SK-N-DZ (cell line): Measurements from ENCODE around the gene C5AR2.
"Not testable (repeated sequence)": the region's sequence is repeated elsewhere in the genome, so short reads cannot be mapped to it uniquely, and the experiment has no call there.

ENCODE experiments used
- DNase-seq: peaks from one replicate; pipeline ENCODE4 v3.0.0-alpha.2; 2015; ENCODE audit warnings: low spot score

Gene C5AR2

DNA sequence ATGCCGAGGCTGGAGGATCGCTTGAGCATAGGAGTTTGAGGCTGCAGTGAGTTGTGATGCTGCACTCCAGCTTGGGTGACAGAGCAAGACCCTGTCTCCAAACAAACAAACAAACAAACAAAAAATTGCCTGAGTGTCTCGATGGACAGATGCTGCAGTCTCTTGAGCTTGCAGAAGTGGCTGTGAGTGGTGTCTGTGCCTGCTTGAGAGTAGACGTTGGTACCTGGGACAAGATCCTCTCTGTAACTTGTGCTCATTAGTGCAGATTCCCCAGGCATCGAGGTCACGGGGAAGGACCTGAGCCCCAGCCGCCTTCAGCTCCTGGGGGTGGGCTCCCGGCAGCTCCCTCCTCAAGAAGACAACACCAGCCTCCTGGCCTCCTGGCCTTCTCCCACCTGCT lies 8.6 kb upstream of the C5AR2 start:
- no peak for DNase-seq

DNA sequence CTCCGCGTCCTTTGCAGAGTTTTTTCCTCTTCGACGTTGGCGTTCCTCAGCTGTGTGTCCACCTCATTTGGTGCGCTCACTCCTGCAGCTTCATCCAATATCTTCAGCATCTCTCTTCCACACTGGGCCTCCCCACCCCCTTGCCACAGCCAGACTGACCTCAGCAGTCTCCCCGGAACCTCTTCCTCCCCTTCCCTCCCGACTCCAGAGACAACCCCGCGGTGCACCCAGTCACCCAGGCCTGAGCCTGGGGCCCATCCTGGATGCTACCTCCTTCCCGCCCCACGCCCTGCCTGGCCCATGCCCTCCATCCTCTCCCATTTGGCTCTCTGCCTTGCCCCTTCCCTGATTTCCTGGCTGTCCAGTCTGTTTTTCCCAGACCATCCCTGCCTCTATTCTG lies 8.1 kb upstream of the C5AR2 start:
- no peak for DNase-seq

DNA sequence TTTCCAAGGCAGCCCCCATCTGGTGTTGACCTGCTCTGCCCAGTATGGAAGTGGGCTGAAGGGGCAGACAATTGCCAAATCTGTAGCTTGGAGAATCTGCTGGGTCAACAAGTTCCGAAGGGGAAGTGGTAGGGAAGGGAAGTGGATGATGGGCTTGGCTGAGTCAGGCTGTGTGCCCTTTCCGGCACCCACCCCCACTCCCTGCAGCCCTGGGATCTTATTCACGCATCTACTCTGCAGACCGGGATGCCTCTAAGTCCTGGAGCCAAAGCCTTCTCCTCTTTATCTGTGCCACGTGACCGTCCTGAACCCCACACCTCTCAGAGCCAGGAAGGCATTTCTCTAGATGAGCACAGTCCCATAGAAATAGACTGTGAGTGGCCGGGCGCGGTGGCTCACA lies 7.5 kb upstream of the C5AR2 start:
- no peak for DNase-seq

DNA sequence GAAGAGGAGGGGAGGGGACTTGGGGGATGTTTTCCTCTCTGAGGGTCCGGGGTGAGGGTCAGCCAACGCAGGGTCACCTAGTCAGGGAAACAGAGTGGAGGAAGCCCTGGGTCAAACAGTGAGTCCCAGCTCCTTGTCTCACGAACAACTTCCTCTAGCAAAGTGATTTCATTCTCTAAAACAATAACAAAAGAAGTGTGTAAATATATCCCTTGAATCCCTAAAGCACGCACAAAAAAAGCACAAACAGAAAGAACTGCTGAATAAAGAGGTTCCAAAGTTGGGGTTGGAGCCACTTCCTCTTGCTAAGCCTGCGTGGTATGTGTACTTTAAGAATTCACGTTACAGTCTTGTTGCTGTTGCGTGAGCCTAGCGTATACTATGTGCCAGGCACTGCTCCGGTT lies 1.5 kb upstream of the C5AR2 start:
- no peak for DNase-seq

DNA sequence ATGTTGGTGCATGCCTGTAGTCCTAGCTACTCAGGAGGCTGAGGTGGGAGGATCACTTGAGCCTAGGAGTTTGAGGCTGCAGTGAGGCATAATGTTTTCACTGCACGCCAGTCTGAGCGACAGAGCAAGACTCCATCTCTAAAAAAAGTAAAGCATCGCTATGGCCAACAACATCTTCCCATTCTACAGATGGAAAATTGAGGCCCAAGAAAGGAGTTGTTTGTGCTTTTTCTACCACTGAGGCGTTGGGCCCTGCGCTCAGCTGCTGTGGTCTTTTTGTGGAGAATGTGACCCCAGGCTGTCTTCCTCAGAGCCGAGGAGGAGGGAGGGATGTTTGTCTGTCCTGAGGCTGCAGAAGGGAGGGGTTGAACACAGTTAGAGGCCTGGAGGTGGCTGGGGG lies 485 bp upstream of the C5AR2 start:
- no peak for DNase-seq

DNA sequence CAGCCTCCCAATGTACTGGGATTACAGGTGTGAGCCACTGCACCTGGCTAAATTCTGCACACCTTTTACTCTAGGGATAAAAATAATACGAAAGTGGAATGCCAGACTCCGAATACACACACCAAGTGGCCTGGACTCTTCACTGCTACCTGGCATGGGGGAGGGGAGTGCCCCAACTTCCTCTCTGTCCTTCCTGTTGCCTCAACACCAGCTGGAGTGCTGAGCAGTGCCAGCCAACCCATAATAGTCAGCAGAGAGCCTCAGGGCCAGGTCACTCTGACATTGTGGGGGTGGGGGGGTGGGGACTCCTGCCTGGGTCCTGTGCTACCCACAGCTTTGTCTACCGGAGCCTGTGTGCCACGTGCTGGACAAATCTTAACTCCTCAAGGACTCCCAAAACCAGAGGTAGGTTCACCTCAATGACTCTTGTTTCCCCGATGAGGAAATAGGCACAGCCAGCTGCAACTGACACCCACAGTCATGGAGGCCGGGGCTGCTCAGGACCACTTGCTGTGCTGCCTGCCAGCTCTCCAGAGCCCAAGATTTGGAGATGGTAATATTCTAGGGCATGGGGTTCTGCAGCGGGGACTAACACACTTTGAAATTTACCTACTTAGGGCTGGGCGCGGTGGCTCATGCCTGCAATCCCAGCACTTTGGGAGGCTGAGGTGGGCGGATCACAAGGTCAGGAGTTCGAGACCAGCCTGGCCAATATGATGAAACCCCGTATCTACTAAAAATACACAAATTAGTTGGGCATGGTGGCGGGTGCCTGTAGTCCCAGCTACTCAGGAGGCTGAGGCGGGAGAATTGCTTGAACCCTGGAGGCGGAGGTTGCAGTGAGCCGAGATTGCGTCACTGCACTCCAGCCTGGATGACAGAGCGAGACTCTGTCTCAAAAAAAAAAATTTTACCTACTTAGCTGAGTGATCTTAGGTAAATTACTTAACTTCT lies 5.1 kb downstream of the C5AR2 start:
- not testable (repeated sequence) for DNase-seq

DNA sequence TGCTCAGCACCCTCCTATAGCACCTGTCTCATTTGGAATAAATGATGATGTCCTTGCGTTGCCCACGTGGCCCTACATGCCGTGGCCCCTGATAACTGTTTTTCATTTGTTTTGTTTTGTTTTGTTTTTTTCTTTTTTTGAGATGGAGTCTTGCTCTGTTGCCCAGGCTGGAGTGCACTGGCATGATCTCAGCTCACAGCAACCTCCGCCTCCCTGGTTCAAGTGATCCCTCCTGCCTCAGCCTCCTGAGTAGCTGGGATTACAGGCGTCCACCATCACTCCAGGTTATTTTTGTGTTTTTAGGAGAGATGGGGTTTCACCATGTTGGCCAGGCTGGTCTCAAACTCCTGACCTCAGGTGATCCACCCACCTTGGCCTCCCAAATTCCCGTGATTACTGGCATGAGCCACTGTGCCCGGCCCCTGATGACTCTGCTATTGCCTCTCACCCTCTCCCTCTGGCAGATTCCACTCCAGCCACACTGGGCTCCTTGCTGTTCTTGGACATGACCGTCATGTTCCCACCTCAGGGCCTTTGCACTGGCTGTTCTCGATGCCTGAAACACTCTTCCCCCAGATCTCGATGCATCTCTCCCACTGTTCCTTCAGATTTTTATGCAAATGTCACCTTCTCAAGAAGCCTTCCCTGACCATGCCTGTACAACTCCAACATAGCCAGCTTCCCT lies 7.4 kb downstream of the C5AR2 start:
- DNase-seq: no peak

DNA sequence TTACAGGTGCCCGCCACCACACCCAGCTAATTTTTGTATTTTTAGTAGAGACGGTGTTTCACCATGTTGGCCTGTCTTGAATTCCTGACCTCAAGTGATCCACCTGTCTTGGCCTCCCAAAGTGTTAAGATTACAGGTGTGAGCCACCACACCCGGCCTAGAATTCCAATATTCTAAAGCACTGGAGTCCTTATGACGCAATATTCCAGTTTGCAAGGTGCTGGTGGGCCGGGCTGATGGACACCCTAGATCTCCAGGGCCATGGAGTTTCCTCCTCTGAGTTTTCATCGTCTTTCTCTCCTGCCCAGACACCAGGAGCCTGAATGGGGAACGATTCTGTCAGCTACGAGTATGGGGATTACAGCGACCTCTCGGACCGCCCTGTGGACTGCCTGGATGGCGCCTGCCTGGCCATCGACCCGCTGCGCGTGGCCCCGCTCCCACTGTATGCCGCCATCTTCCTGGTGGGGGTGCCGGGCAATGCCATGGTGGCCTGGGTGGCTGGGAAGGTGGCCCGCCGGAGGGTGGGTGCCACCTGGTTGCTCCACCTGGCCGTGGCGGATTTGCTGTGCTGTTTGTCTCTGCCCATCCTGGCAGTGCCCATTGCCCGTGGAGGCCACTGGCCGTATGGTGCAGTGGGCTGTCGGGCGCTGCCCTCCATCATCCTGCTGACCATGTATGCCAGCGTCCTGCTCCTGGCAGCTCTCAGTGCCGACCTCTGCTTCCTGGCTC lies 8.7 kb downstream of the C5AR2 start:
- DNase-seq: no peak

DNA sequence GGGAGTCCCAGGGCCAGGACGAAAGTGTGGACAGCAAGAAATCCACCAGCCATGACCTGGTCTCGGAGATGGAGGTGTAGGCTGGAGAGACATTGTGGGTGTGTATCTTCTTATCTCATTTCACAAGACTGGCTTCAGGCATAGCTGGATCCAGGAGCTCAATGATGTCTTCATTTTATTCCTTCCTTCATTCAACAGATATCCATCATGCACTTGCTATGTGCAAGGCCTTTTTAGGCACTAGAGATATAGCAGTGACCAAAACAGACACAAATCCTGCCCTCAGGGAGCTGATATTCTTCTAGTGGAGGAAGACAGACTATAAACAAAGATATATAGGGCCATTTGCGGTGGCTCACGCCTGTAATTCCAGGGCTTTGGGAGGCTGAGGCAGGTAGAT lies 9.8 kb downstream of the C5AR2 start:
- DNase-seq: no peak

DNA sequence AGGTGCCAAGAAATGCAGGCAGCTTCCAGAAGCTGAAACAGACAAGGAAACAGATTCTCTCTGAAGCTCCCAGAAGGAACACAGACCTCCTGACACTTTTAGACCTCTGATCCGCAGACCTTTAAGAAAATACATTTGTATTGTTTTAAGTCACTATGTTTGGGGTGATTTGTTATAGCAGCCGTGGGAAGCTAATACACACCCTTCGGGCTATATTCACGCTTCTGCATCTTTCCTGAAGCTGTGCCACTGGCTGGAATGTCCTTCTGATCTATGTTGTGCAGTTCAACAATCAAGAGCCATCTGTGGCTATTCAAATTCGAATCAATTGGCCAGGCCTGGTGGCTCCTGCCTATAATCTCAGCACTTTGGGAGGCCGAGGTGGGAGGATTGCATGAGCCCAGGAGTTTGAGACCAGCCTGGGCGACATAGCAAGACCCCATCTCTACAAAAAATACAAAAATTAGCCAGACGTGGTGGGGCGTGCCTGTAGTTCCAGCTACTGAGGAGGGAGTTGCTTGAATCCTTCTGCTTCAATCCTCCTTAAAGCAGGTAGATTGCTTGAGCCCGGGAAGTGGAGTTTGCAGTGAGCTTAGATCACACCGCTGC lies 11.3 kb downstream of the C5AR2 start:
- DNase-seq: no peak

DNA sequence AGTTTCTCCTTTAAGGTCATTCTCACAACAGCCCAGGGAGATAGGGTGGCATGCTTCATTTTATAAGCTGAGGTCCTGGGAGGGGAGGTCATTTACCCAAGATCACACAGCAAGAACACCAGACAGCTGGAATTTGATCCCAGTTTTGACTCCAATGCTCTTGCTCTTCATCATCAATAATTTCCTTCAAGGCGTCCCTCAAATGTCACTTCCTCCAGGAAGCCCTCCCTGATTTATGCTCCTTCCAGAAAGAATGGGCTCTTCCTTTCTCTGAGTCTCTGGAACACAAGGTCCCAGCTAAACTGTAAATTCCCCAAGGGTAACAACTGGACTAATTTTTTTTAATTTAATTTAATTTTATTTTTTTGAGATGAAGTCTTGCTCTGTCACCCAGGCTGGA lies 12.4 kb downstream of the C5AR2 start:
- DNase-seq: no peak

DNA sequence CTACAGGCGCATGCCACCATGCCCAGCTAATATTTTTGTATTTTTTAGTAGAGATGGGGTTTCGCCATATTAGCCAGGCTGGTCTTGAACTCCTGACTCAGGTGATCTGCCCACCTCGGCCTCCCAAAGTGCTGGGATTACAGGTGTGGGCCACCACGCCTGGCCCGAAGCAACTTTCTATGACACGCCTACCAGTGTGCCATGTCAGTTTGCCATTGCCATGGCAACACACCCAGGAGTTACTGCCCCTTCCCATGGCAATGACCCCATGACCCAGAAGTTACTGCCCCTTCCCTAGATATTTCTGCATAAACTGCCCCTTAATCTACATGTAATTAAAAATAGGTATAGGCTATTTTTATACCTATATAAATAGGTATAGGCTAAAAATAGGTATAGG lies 14.0 kb downstream of the C5AR2 start:
- DNase-seq: not testable (repeated sequence)

DNA sequence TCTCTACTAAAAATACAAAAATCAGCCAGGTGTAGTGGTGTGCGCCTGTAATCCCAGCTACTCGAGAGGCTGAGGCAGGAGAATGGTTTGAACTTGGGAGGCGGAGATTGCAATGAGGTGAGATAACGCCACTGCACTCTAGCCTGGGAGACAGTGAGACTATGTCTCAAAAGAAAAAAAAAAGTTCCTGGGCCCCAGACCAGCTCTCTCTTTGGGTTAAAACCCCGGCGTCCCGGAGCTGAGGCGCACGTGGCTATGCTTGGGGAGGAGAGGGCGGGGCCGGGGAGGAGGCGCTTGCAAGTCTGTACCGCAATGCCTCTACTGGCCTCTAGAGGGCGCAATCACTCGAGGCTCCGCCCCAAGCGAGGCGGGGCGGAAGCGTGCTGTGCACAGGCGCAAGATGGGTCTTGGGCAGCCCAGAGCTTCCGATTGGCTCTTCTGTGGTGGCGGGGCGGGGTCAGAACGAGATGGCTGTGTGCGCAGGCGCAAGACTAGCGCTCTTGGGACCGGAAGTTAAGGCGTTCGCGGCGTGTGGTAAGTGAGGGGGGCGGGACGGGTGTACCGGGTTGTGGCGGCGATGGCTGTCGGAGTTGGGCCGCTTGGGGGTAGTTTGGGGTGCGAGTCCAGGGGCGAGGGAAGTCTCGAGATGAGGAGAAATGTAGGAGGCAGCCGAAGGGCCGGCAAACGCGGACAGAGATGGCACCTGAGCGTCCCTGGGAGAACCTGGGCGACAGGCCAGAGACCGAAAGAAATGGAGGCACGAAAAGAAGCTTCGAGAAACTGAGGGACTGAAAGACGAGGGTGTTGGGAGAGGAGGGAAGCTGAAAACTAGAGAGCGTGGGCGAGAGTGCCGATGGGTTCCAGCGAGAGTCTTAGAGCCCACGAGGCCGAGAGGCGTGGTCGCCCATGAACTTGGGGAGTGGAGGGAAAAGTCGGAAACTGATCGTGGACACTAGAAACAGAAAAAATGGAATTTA lies 17.1 kb downstream of the C5AR2 start, which contains the start of gene DHX34:
Gene DHX34, plus strand, starts transcription at position 497 of the 977 bp plus-strand sequence. CDS start 3,716 bp downstream, outside the sequence.
- peak; percentile 94 for DNase-seq

DNA sequence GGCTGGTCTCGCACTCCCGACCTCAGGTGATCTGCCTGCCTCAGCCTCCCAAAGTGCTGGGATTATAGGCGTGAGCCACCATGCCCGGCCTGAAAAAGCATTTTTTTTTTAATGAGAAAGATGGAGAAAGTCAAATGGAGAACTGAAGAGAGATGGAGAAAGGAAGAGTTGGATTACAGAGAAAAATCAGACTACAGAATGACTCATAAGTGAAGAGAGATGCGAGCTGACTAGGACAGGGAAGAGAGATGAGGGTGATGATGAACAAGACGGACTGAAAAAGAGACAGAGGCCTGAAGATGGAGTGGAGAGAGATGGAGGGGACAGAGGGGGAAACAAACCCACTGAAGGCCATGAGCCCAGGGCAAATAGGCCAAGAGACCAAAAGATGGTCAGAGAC lies 18.7 kb downstream of the C5AR2 start:
- DNase-seq: no peak

DNA sequence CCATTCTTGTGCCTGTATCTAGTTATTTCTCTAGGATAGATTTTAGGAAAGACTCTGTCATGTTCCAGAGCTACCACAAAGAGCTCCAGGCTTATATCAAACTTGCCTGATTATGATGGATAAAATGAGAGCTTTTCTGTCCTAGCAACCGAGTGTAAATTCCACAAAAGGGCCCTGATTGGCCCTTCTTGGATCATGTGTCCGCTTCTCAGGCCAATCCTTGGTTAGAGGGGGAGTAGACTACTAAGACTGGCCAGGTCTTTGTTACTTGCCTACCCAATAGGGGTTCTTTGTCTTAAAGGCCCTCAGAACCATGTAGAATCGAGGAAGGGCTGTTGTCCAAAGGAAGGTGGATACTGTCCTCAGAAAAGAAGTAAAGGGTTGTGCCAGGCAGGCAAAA lies 19.6 kb downstream of the C5AR2 start:
- DNase-seq: no peak

DNA sequence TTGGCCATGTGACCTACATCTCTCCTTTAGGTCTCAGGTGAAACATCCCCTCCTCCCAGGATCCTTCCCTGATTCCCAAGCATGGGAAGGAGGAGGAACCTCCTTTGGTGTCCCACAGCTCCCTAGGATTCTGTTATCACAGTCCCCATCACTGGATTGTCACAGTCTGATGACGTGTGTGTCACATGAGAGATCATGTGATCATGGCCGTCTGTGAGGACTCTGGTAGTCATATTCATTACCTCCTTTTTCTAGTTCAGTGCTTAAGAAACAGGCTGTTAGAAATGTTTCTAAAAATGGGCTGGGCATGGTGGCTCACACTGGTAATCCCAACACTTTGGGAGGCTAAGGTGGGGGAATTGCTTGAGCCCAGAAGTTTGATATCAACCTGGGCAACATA lies 20.1 kb downstream of the C5AR2 start:
- DNase-seq: no peak

DNA sequence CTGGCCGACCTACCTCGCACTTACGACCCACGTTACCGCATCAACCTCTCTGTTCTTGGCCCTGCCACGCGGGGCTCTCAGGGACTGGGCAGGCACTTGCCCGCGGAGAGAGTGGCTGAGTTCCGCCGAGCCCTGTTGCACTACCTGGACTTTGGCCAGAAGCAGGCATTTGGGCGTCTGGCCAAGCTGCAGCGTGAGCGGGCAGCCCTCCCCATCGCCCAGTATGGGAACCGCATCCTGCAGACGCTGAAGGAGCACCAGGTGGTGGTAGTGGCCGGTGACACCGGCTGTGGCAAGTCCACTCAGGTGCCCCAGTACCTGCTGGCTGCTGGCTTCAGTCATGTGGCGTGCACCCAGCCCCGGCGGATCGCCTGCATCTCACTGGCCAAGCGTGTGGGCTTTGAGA lies 21.3 kb downstream of the C5AR2 start:
- DNase-seq: no peak

DNA sequence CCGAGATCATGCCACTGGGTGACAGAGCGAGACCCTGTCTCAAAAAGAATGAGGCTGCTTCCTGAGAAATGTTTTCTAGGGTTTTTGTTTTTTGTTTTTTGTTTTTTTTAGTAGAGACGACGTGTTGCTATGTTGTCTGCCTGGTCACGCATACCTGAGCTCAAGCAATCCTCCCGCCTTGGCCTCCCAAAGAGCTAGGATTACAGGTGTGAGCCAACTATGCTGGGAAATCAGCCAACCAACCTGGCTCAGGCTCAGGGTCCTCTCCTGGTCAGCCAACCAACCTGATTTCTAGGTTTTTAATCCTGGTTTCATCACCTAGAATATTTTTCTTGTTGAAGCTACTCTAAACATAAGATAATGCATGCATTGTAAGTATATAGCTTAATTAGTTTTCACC lies 24.9 kb downstream of the C5AR2 start:
- DNase-seq: no peak

DNA sequence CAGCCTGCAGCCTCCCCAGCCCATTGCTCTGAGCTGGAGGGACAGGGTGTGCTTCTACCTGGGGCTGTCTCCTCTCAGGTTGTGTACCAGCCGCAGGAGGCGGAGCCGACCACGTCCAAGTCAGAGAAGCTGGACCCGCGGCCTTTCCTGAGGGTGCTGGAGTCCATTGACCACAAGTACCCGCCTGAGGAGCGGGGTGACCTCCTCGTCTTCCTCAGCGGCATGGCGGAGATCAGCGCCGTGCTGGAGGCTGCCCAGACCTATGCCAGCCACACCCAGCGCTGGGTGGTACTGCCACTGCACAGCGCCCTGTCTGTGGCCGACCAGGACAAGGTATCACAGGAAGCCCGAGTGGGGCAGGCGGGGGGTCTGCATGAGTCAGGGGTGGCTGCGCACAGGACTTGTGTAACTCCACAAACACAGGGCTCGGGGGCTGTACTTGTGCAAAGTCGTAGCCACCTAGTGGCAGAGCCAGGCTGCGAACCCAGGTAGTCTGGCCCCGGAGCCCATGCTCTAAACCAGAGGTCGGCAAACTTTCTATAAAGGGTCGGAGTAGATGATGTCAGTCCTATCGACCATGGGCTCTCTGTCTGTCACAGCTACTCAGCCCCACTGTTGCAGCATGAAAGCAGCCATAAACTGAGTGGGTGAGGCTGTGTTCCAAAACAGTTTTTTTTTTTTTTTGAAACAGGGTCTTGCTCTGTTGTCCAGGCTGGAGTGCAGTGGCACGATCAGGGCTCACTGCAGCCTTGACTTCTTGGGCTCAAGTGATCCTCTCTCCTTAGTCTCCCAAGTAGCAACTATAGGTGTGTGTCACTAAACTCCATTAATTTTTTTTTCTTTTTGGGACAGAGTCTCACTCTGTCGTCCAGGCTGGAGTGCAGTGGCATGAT lies 26.1 kb downstream of the C5AR2 start:
- no peak for DNase-seq

DNA sequence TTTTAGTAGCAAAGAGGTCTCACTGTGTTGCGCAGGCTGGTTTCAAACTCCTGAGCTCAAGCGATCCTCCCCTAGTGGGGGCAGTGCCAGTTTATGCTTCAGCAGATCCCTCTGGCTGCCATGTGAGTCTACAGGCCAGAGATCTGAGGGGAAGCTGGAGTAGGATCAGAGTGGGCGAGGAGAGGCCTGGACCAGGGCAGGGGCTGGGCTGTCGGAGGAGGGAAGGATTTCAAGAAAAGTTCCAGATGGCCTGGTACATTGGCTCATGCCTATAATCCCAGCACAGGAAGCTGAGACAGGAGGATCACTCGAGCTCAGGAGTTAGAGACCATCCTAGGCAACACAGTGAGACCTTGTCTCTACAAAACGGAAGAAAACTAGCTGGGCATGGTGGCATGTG lies 27.0 kb downstream of the C5AR2 start:
- no peak for DNase-seq
